ENCODE results near the gene TEKTIP1. TPM values are rescaled to one million over a fixed set of nuclear protein-coding genes. Genes with fewer than 3 reads are reported as not detected.
"Not testable (repeated sequence)": the region's sequence is repeated elsewhere in the genome, so short reads cannot be mapped to it uniquely, and the experiment has no call there.

The TEKTIP1 gene
- total and polyA plus RNA-seq, 10 of the 15 experiments (the other 5 are each of a cell fraction or from before 2014, with no cell fraction given) = 0.18 to 2.6 (median 0.60) TPM; not detected in 5

DNA sequence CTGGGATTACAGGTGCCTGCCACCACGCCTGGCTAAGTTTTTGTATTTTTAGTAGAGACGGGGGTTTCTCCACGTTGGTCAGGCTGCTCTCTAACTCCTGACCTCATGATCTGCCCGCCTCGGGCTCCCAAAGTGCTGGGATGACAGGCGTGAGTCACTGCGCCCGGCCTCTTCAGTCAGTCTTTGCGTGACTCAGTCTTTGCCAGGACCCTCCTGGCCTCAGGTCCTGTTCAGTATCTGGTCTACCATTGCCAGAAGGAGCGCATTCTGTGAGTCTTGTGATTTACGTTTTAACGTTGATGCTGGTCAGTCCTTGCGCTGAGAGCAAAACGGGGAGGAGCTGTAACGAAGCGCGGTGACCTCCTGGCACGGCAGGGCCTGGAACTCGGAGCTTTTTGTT is 26.2 kb downstream of the TEKTIP1 start:
- DNase-seq (ENCODE audit: low read depth, low spot score) = no peak
- in situ Hi-C loops (cut with MboI) = no loop called here
- Histone ChIP-seq H2AFZ (ENCODE audit: control insufficient read depth, low read depth, low read length) (no peak overlapping the region), H3K27me3 (replicated peaks in 1 of 2; ENCODE audit: control insufficient read depth in 2 of 2, insufficient read depth in 2 of 2, low read length in 1 of 2) (no peaks in the 10 kb centered on the region), H3K9me3 (replicated peaks; ENCODE audit: control insufficient read depth, insufficient read depth, low read length) (no peaks in the 10 kb centered on the region), H3K4me1 (ENCODE audit: control insufficient read depth, insufficient read depth, low read length) (no peaks in the 10 kb centered on the region; the same call in 1 of the 2 replicates), H3K79me2 (ENCODE audit: control insufficient read depth, insufficient read depth, low read length) (no peaks in the 10 kb centered on the region), H3K4me3 (no peak overlapping the region), H3K36me3 (ENCODE audit: control insufficient read depth in 2 of 2, insufficient read depth in 2 of 2, low read length in 1 of 2) (no peaks in the 10 kb centered on the region), H3K27ac (ENCODE audit: control insufficient read depth, insufficient read depth) (no peak overlapping the region), H4K20me1 (ENCODE audit: control insufficient read depth, insufficient read depth) (no peaks in the 10 kb centered on the region), H3K4me2 (ENCODE audit: control insufficient read depth, insufficient read depth) (no peak overlapping the region), H3K9ac (ENCODE audit: control insufficient read depth, insufficient read depth, low read length) (no peak overlapping the region)
- ChIA-PET RAD21 (ENCODE audit: unreplicated experiment) (no interaction called here), SMC1A (ENCODE audit: uncharacterized antibody, unreplicated experiment) (no interaction called here), POLR2A (interaction anchor here (0.6 to 0.7 kb wide), 2 partner anchors 26 to 187 kb away, joined by 5 to 6 read pairs; no protein-coding TSS in a partner anchor), CTCF (no interaction called here)
- intact Hi-C loops (cut with micrococcal nuclease; ENCODE audit: unreplicated experiment) = no loop called here
- no peak for TF ChIP-seq POU2F2 (IDR thresholded peaks at IDR 0.05; ENCODE audit: borderline replicate concordance, low read depth, low read length)
- TF ChIP-seq, protein P1, sequence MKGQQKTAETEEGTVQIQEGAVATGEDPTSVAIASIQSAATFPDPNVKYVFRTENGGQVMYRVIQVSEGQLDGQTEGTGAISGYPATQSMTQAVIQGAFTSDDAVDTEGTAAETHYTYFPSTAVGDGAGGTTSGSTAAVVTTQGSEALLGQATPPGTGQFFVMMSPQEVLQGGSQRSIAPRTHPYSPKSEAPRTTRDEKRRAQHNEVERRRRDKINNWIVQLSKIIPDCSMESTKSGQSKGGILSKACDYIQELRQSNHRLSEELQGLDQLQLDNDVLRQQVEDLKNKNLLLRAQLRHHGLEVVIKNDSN (IDR thresholded peaks at IDR 0.05; ENCODE audit: borderline replicate concordance, extremely low read length, insufficient read depth, low read depth, low read length) = no peak
- FAIRE-seq = no peak
- no TSS peak for BruUV-seq (replicated peaks)
- ATAC-seq = no peak
- WGBS (ENCODE audit: insufficient coverage, insufficient replicate concordance, low lambda C conversion rate, missing lambda C conversion rate) = 72% methylated on average over 19 of the region's 19 CpGs

DNA sequence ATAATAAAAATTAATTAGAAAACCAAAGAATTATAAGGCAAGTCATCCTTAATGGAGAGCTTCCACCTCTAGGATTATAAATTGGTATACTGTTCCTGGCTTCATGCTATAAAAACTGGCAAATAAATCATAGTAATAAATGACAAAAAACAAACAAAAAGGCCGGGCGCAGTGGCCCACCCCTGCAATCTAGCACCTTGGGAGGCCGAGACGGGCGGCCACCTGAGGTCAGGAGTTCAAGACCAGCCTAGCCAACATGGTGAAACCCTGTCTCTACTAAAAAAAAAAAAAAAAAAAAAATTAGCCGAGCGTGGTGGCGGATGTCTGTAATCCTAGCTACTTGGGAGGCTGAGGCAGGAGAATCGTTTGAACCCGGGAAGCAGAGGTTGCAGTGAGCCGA is 31.1 kb downstream of the TEKTIP1 start:
- RAD21 ChIA-PET (ENCODE audit: unreplicated experiment); CTCF ChIA-PET; ATAC-seq; H3K79me2 ChIP-seq (ENCODE audit: control insufficient read depth, insufficient read depth, low read length); H3K9ac ChIP-seq (ENCODE audit: control insufficient read depth, insufficient read depth, low read length); H3K4me3 ChIP-seq; H3K4me1 ChIP-seq (ENCODE audit: control insufficient read depth, insufficient read depth, low read length); BruUV-seq (replicated peaks); H3K9me3 ChIP-seq (replicated peaks; ENCODE audit: control insufficient read depth, insufficient read depth, low read length); H3K27ac ChIP-seq (ENCODE audit: control insufficient read depth, insufficient read depth); FAIRE-seq; H3K4me2 ChIP-seq (ENCODE audit: control insufficient read depth, insufficient read depth); in situ Hi-C loops (cut with MboI); H4K20me1 ChIP-seq (ENCODE audit: control insufficient read depth, insufficient read depth); H2AFZ ChIP-seq (ENCODE audit: control insufficient read depth, low read depth, low read length); SMC1A ChIA-PET (ENCODE audit: uncharacterized antibody, unreplicated experiment); H3K36me3 ChIP-seq (ENCODE audit: control insufficient read depth in 2 of 2, insufficient read depth in 2 of 2, low read length in 1 of 2); H3K27me3 ChIP-seq (replicated peaks in 1 of 2; ENCODE audit: control insufficient read depth in 2 of 2, insufficient read depth in 2 of 2, low read length in 1 of 2); DNase-seq (ENCODE audit: low read depth, low spot score): not testable (repeated sequence)
- 85% methylated on average over 11 of the region's 11 CpGs for WGBS (ENCODE audit: insufficient coverage, insufficient replicate concordance, low lambda C conversion rate, missing lambda C conversion rate)
- intact Hi-C loops (cut with micrococcal nuclease; ENCODE audit: unreplicated experiment) = loop anchor here (5.0 kb wide), 1 partner anchor 37 kb away; the partner anchor contains the start of gene TBXA2R
- POLR2A ChIA-PET = interaction anchor here (0.6 to 1.2 kb wide), 2 partner anchors 12 to 17 kb away, joined by 4 to 6 read pairs; partner anchors contain the start of gene MFSD12
